Measurements from ENCODE around the gene METTL8. TPM values are rescaled to one million over a fixed set of nuclear protein-coding genes. Genes with fewer than 3 reads are reported as not detected.

METTL8 gene
- total and polyA plus RNA-seq, 7 donors, result 3.0 to 15.5 (median 10.8) TPM

DNA sequence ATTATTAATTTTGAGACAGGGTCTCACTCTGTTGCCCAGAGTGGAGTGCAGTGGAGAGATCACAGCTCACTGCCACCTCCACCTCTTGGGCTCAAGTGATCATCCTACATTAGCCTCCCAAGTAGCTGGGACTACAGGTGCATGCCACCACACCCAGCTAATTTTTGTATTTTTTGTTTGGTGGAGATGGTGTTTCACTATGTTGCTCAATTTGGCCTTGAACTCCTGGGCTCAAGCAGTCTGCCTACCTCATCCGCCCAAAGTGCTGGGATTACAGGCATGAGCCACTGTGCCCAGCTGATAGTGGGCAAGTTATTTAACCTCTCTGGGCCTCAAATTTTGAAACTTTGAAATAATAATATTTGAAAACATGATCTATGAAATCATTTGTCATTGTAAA is 26.7 kb upstream of the METTL8 start:
- 95 to 100% (median 96%) methylated on average over 1 of the region's 1 CpG for WGBS, 3 donors
- H3K27ac ChIP-seq, result no peak overlapping the region
- no peak for TF ChIP-seq CTCF (IDR thresholded peaks at IDR 0.05)
- no peaks in the 10 kb centered on the region for H3K4me1 ChIP-seq
- ATAC-seq (no peak), DNase-seq (no peak)
- H3K36me3 ChIP-seq (ENCODE audit: insufficient read depth in 1 of 2, low read depth in 1 of 2), result peaks cover 0 to 25% of the 10 kb centered on the region in 2 donors
- intact Hi-C loops (cut with DNase I), result no loop called here
- no peaks in the 10 kb centered on the region for H3K9me3 ChIP-seq
- H3K27me3 ChIP-seq (ENCODE audit: insufficient read depth in 3 of 3, low read length in 2 of 3), result no peaks in the 10 kb centered on the region
- no peak overlapping the region for H3K4me3 ChIP-seq

DNA sequence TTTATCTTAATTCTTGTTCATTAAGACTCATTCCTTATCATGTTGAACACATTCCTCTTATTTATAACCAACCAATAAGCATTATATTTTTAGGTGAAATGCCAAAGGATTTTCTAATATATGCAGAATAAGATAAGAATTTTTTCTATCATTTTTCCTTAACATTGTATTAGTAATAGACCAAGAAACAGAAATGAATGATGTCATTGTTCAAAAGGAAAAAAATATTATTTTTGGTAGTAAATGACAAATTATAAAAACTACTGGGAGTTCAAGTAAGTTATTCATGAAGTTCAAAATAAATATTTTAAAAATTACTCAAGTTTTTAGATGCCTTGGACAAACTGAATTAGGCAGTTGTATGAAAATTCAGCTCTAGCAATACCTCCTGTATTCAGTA is 25.7 kb upstream of the METTL8 start:
- ATAC-seq (no peak), DNase-seq (no peak)
- peaks cover 0 to 30% of the 10 kb centered on the region in 2 donors for H3K36me3 ChIP-seq (ENCODE audit: insufficient read depth in 1 of 2, low read depth in 1 of 2)
- H3K4me3 ChIP-seq, result no peak overlapping the region
- no peaks in the 10 kb centered on the region for H3K27me3 ChIP-seq (ENCODE audit: insufficient read depth in 3 of 3, low read length in 2 of 3)
- H3K9me3 ChIP-seq, result no peaks in the 10 kb centered on the region
- intact Hi-C loops (cut with DNase I), result no loop called here
- H3K4me1 ChIP-seq, result no peaks in the 10 kb centered on the region
- no peak for TF ChIP-seq CTCF (IDR thresholded peaks at IDR 0.05)
- H3K27ac ChIP-seq, result no peak overlapping the region

GRCh38 chr2:171452773-171453172 is 19.0 kb upstream of the METTL8 start:
- no peak for ATAC-seq
- no peak overlapping the region for H3K27ac ChIP-seq
- no peaks in the 10 kb centered on the region for H3K4me1 ChIP-seq
- peaks cover 4 to 75% of the 10 kb centered on the region in 2 donors for H3K36me3 ChIP-seq (ENCODE audit: insufficient read depth in 1 of 2, low read depth in 1 of 2)
- TF ChIP-seq CTCF (IDR thresholded peaks at IDR 0.05), result no peak
- H3K4me3 ChIP-seq, result no peak overlapping the region
- WGBS, 3 donors, result 88 to 95% (median 88%) methylated on average over 4 of the region's 4 CpGs
- H3K9me3 ChIP-seq, result no peaks in the 10 kb centered on the region
- H3K27me3 ChIP-seq (ENCODE audit: insufficient read depth in 3 of 3, low read length in 2 of 3), result no peaks in the 10 kb centered on the region
- no peak for DNase-seq
- intact Hi-C loops (cut with DNase I), result no loop called here

- intact Hi-C loops (cut with DNase I), result no loop called here
- no peak overlapping the region for H3K4me3 ChIP-seq
- H3K36me3 ChIP-seq (ENCODE audit: insufficient read depth in 1 of 2, low read depth in 1 of 2), result peaks cover 4 to 86% of the 10 kb centered on the region in 2 donors
- no peaks in the 10 kb centered on the region for H3K4me1 ChIP-seq
- DNase-seq, result no peak
- no peak for ATAC-seq
- TF ChIP-seq CTCF (IDR thresholded peaks at IDR 0.05), result no peak
- H3K27ac ChIP-seq, result no peak overlapping the region
- H3K27me3 ChIP-seq (ENCODE audit: insufficient read depth in 3 of 3, low read length in 2 of 3), result no peaks in the 10 kb centered on the region
- no peaks in the 10 kb centered on the region for H3K9me3 ChIP-seq
Observed at GRCh38 chr2:171451074-171451473, 17.3 kb upstream of the METTL8 start.

DNA sequence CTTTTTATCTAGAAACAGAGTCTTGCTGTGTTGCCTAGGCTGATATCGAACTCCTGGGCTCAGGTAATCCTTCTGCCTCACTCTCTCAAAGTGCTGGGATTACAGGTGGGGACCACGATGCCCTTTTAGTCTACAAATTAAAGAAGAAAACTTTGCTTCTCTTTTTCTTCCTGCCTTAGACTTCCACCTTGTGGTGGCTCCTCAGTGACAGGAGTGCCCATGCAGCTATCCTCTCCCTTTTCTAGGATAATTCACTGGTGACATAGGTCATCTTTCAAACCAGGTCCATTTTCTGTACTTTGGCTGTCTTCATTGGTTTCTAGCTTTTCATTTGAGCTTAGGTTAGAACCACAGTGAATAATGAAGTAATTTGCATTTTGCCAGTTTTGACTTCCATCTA is 13.9 kb upstream of the METTL8 start:
- no peak overlapping the region for H3K27ac ChIP-seq

More for the DNA sequence above, 13.9 kb upstream of the METTL8 start:
- DNase-seq (no peak), ATAC-seq (no peak)
- WGBS, 3 donors, result 82 to 92% (median 87%) methylated on average over 2 of the region's 2 CpGs
- H3K27me3 ChIP-seq (ENCODE audit: insufficient read depth in 3 of 3, low read length in 2 of 3), result no peaks in the 10 kb centered on the region
- no peaks in the 10 kb centered on the region for H3K4me1 ChIP-seq
- TF ChIP-seq CTCF (IDR thresholded peaks at IDR 0.05), result no peak
- no peak overlapping the region for H3K4me3 ChIP-seq
- H3K36me3 ChIP-seq (ENCODE audit: insufficient read depth in 1 of 2, low read depth in 1 of 2), result peaks cover 4 to 95% of the 10 kb centered on the region in 2 donors
- H3K9me3 ChIP-seq, result no peaks in the 10 kb centered on the region
- intact Hi-C loops (cut with DNase I), result no loop called here

Data from psoas muscle (tissue), 8 donors.